CD4-positive, alpha-beta memory T cell (primary cell): ENCODE results near the gene MLN. TPM values are rescaled to one million over a fixed set of nuclear protein-coding genes. Genes with fewer than 3 reads are reported as not detected.

Source experiments
- CTCF ChIA-PET: fragments of 350-600 bp; sonication (Branson Sonifier 250); formaldehyde crosslinking; loops from one replicate; lab custom pipeline; 2021; ENCODE audit warnings: inconsistent platforms; ENCODE audit not compliant: partially characterized antibody; lab: Charles Lee
- POLR2A ChIA-PET: fragments of 350-600 bp; sonication (Branson Sonifier 250); formaldehyde crosslinking; loops from one replicate; lab custom pipeline; 2021; ENCODE audit not compliant: partially characterized antibody; lab: Charles Lee
- DNase-seq, 5 donors: peaks; one replicate each; pipeline versions ENCODE4 v3.0.0 to v3.0.0-alpha.2; 2020 to 2022; ENCODE audit warnings: mixed read lengths in 1 of 5
- H3K27ac ChIP-seq: one replicate; pipeline ENCODE4 v1.7.0; 2013; ENCODE audit warnings: low read depth, low read length
- H3K27me3 ChIP-seq: 2 replicates; pipeline ENCODE4 v1.7.0; 2013; ENCODE audit warnings: mild to moderate bottlenecking, low read length, moderate library complexity; ENCODE audit not compliant: insufficient read depth
- H3K36me3 ChIP-seq: 2 replicates; pipeline ENCODE4 v1.7.0; 2013; ENCODE audit warnings: mild to moderate bottlenecking, low read length, moderate library complexity; ENCODE audit not compliant: insufficient read depth
- H3K4me1 ChIP-seq: 2 replicates; pipeline ENCODE4 v1.7.0; 2013; ENCODE audit warnings: mild to moderate bottlenecking, low read length, moderate library complexity; ENCODE audit not compliant: insufficient read depth
- H3K4me3 ChIP-seq, 2 donors: one replicate each; pipeline ENCODE4 v1.7.0; 2013; ENCODE audit warnings: low read length in 2 of 2, mild to moderate bottlenecking in 1 of 2
- H3K9me3 ChIP-seq, 2 donors: one replicate each; pipeline ENCODE4 v1.7.0; 2013; ENCODE audit warnings: low read length in 2 of 2, control low read depth in 1 of 2; ENCODE audit not compliant: control insufficient read depth in 1 of 2
- H3K27ac Mint-ChIP-seq, 7 donors: one replicate each; pipeline ENCODE4 v1.8.0; 2020 to 2021; ENCODE audit warnings: mixed read lengths in 7 of 7, mild to moderate bottlenecking in 6 of 7, inconsistent platforms in 3 of 7, moderate library complexity in 3 of 7
- H3K27me3 Mint-ChIP-seq, 2 donors: one replicate each; pipeline ENCODE4 v1.8.0; 2020 to 2021; ENCODE audit warnings: mixed read lengths in 2 of 2
- H3K36me3 Mint-ChIP-seq, 2 donors: one replicate each; pipeline ENCODE4 v1.8.0; 2020 to 2021; ENCODE audit warnings: mixed read lengths in 2 of 2, inconsistent platforms in 1 of 2, mild to moderate bottlenecking in 1 of 2
- H3K4me1 Mint-ChIP-seq, 4 donors: one replicate each; pipeline ENCODE4 v1.8.0; 2020 to 2021; ENCODE audit warnings: mixed read lengths in 4 of 4, mild to moderate bottlenecking in 1 of 4
- H3K4me3 Mint-ChIP-seq, 8 donors: one replicate each; pipeline ENCODE4 v1.8.0; 2020 to 2021; ENCODE audit warnings: mixed read lengths in 8 of 8, mild to moderate bottlenecking in 7 of 8, moderate library complexity in 6 of 8, inconsistent platforms in 3 of 8
- H3K9me3 Mint-ChIP-seq, 8 donors: one replicate each; pipeline ENCODE4 v1.8.0; 2020 to 2021; ENCODE audit warnings: mixed read lengths in 8 of 8, mild to moderate bottlenecking in 5 of 8, inconsistent platforms in 3 of 8, moderate library complexity in 1 of 8
- intact Hi-C: fragments of 100-400 bp; cut with micrococcal nuclease; formaldehyde crosslinking; loops from one replicate; pipeline ENCODE4 v1.15.1; 2023
- polyA plus RNA-seq, 2 donors: library from polyadenylated mRNA; unstranded; fragments of 300-500 nt; fragmentation: Illumina TruSeq; gene quantifications; one replicate each; pipeline ENCODE4 v1.2.3, GENCODE V29; 2021
- total RNA-seq, 2 experiments: library from RNA; stranded (reverse); gene quantifications; one replicate each; pipeline ENCODE4 v1.2.3, GENCODE V29; 2021

MLN gene
- total and polyA plus RNA-seq, 4 experiments from 2014 or later, result not detected

DNA sequence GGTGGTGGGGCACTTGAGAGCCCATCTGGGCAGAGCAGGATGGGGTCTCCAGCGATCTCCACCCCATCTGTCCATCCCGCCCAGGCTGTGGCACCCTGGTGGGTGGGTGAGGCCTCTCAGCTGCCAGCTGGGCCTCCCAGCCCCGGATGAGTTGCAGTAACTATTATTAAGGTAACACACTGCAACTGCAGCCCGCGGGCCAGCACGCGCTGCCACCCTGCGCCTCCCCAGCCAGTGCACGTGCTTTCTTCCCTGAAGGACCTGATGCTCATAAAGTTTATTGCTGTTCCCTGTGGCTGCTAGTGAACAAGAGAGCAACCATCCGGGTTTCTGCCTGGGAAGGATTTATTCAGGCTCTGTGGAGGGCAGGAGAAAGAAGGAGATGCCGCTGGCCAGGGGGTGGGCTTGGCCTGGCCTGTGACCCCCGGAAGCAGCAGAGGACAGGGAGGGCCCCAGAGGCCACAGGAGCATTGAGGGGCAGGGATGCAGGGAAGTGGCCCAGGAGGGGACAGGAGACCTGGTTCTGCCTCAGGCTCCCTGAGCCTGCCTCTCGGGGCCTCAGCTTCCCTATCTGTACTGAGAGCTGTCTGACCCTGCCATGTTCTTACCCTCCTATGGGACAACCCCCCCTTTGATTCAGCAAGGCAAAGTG, 58.8 kb downstream of the MLN start:
- DNase-seq, result no peak
- peaks cover 0 to 7% of the 10 kb centered on the region in 2 donors for H3K27me3 Mint-ChIP-seq
- Histone ChIP-seq H3K4me1 (no peaks in the 10 kb centered on the region), H3K9me3 (no peaks in the 10 kb centered on the region), H3K27me3 (peaks cover 7% of the 10 kb centered on the region), H3K36me3 (no peaks in the 10 kb centered on the region), H3K4me3 (no peak overlapping the region), H3K27ac (no peak overlapping the region)
- ChIA-PET CTCF (interaction anchor here (0.6 to 5.1 kb wide), 15 partner anchors 9 to 498 kb away, joined by 3 to 42 read pairs (median 7); partner anchors contain the start of gene UQCC2), POLR2A (interaction anchor here (1.2 kb wide), 1 partner anchor 33 kb away, joined by 4 read pairs; the partner anchor contains the start of gene UQCC2)
- no peaks in the 10 kb centered on the region for H3K9me3 Mint-ChIP-seq
- no peak overlapping the region for H3K4me3 Mint-ChIP-seq
- intact Hi-C loops, result loop anchor here (1.0 to 2.0 kb wide), 4 partner anchors 34 to 409 kb away; partner anchors contain the start of gene UQCC2
- H3K27ac Mint-ChIP-seq, result no peak overlapping the region
- no peaks in the 10 kb centered on the region for H3K36me3 Mint-ChIP-seq
- H3K4me1 Mint-ChIP-seq, result peaks cover 0 to 4% (median 3%) of the 10 kb centered on the region in 4 donors

Other genes starting within 250 kb of the MLN start
- 10 to 100 TPM; 26.2 to 27.2 TPM for gene BAK1, start 223.7 kb downstream of the MLN start, total RNA-seq
- gene BAK1, start 223.7 kb downstream of the MLN start, polyA plus RNA-seq, result 10 to 100 TPM; 28.1 to 41.6 TPM
- gene ITPR3, start 182.7 kb downstream of the MLN start, total RNA-seq, result 10 to 100 TPM; 71.2 to 72.4 TPM
- 1 to 10 TPM in 1 of 2 donors, under 1 TPM in 1; 0.55 to 8.1 TPM for gene ITPR3, start 182.7 kb downstream of the MLN start, polyA plus RNA-seq
- gene UQCC2, start 92.3 kb downstream of the MLN start, total RNA-seq, result 10 to 100 TPM; 22.8 to 24.8 TPM
- gene UQCC2, start 92.3 kb downstream of the MLN start, polyA plus RNA-seq, result 10 to 100 TPM; 44.4 to 57.9 TPM
- gene IP6K3, start 57.1 kb downstream of the MLN start, total RNA-seq, result not detected
- not detected for gene IP6K3, start 57.1 kb downstream of the MLN start, polyA plus RNA-seq
- 100 to 1,000 TPM; 115 to 126 TPM for gene LEMD2, start 14.9 kb downstream of the MLN start, total RNA-seq
- 10 to 100 TPM; 13.5 to 44.6 TPM for gene LEMD2, start 14.9 kb downstream of the MLN start, polyA plus RNA-seq